Stomach (tissue), 9 donors: ENCODE measurements around the gene OBP2B. TPM values are rescaled to one million over a fixed set of nuclear protein-coding genes. Genes with fewer than 3 reads are reported as not detected.
A peak's percentile ranks its signal among the peaks of the same experiment; 100 is the strongest.
"Not testable (repeated sequence)": the region's sequence is repeated elsewhere in the genome, so short reads cannot be mapped to it uniquely, and the experiment has no call there.

Source experiments
- DNase-seq, 2 donors: peaks; one replicate each; pipeline versions ENCODE4 v3.0.0 to v3.0.0-alpha.2; 2013 to 2019
- H3K27ac ChIP-seq, 5 donors: fragments of 200-600 bp in 4 of 5; sonication (generic) in 4 of 5; one replicate each; pipeline ENCODE4 v1.5.1; 2013 to 2019; ENCODE audit warnings: mild to moderate bottlenecking in 1 of 5, moderate library complexity in 1 of 5
- H3K27me3 ChIP-seq, 3 donors: fragments of 200-600 bp; sonication (generic); one replicate each; pipeline ENCODE4 v1.5.1; 2017 to 2019; ENCODE audit warnings: mixed run types in 1 of 3
- H3K36me3 ChIP-seq, 4 donors: fragments of 200-600 bp; sonication (generic); 1 replicate in 3 of 4; 2 replicates in 1 of 4; pipeline ENCODE4 v1.5.1; 2016 to 2019
- H3K4me1 ChIP-seq, 4 donors: fragments of 200-600 bp; sonication (generic); one replicate each; pipeline ENCODE4 v1.5.1; 2016 to 2019
- H3K4me3 ChIP-seq, 4 donors: fragments of 200-600 bp; sonication (generic) in 3 of 4; one replicate each; pipeline ENCODE4 v1.5.1; 2016 to 2019; ENCODE audit warnings: mild to moderate bottlenecking in 1 of 4
- H3K9me3 ChIP-seq, 4 donors: fragments of 200-600 bp; sonication (generic); one replicate each; pipeline ENCODE4 v1.5.1; 2016 to 2019
- EP300 ChIP-seq: sonication (generic); formaldehyde crosslinking; IDR thresholded peaks from one replicate; pipeline ENCODE4 v1.6.1; 2017; ENCODE audit warnings: antibody characterized with exemption
- POLR2A ChIP-seq, 4 donors: fragments of 450-650 bp; IDR thresholded peaks; one replicate each; pipeline ENCODE4 v1.6.1; 2016; ENCODE audit warnings: antibody characterized with exemption in 4 of 4, control low read depth in 2 of 4, mild to moderate bottlenecking in 1 of 4, moderate library complexity in 1 of 4
- POLR2AphosphoS5 ChIP-seq, 3 donors: sonication (generic); formaldehyde crosslinking; IDR thresholded peaks; one replicate each; pipeline ENCODE4 v1.6.1; 2016; ENCODE audit warnings: antibody characterized with exemption in 3 of 3
- WGBS, 5 donors: extraction: QIAGEN DNeasy Blood & Tissue Kit in 3 of 5; methylation state at CpG; one replicate each; pipeline versions ENCODE4 v1.1.5 to v1.1.7; 2013 to 2018; 5-methylcytosine and 5-hydroxymethylcytosine counted together
- intact Hi-C: fragments of 100-400 bp; cut with DNase I; formaldehyde crosslinking; loops from one replicate; pipeline ENCODE4 v1.15.1; 2023; ENCODE audit warnings: low total_unique reads
- polyA plus RNA-seq, 3 donors: library from polyadenylated mRNA; stranded (reverse); fragments of 200-250 nt; gene quantifications; one replicate each; pipeline ENCODE4 v1.2.3, GENCODE V29; 2013
- total RNA-seq, 5 donors: library from RNA; depleted of rRNA; stranded (reverse); fragments of >200 nt; gene quantifications; one replicate each; pipeline versions ENCODE4 v1.1.0 to v1.2.3, GENCODE V29; 2014 to 2016
- TF ChIP-seq, protein P1 (sequence below), 7 experiments: fragments of 450-650 bp in 4 of 7; fragments of 200-600 bp in 3 of 7; sonication (generic) in 3 of 7; IDR thresholded peaks; one replicate each; pipeline ENCODE4 v1.5.1; 2016 to 2019; ENCODE audit warnings: antibody characterized with exemption in 7 of 7, control low read depth in 2 of 7, mild to moderate bottlenecking in 1 of 7
- donor health status: healthy with polysubstance abuse.
- donor health status: Bipolar disorder and iron deficiency.
- donor health status: healthy.

OBP2B gene
- total and polyA plus RNA-seq, 8 donors = not detected

DNA sequence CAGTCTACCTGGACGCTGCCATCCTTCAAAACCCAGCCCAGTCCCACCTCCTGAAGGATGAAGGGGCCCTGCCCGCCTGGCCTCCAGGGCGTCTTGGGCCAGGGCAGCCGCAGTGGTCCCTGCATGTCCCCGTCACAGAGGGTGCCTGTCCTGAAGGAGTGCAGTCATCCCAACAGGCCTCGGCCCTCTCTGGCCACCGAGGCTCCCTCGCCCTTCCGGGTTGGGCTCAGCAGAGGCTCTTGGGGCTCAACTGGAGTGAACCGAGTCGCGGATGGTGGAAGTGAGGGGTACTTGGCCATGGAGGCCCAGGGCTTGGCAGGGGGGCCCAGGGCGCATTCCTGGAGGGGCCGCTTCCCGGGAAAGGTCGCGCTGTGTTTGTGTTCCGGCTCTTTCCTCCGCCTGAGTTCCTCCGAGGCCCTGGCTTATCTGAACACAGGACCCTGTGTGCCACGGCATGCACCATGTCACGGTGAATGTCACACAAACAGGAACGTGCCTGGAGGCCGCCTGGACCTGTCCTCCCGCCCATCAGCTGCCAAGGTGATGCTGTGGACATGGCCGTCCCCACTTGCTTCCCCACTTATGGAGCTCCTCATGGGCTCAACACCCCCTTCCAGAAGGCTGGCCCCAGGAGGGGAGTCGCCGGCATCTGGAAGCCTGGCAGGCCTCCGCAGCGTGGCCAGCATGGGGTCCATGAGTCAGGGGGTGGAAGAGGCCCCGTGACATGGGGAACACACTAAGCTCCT, 25.7 kb upstream of the OBP2B start:
- H3K27ac ChIP-seq = no peak overlapping the region
- H3K36me3 ChIP-seq = no peaks in the 10 kb centered on the region
- no peak for TF ChIP-seq EP300
- TF ChIP-seq, protein P1, sequence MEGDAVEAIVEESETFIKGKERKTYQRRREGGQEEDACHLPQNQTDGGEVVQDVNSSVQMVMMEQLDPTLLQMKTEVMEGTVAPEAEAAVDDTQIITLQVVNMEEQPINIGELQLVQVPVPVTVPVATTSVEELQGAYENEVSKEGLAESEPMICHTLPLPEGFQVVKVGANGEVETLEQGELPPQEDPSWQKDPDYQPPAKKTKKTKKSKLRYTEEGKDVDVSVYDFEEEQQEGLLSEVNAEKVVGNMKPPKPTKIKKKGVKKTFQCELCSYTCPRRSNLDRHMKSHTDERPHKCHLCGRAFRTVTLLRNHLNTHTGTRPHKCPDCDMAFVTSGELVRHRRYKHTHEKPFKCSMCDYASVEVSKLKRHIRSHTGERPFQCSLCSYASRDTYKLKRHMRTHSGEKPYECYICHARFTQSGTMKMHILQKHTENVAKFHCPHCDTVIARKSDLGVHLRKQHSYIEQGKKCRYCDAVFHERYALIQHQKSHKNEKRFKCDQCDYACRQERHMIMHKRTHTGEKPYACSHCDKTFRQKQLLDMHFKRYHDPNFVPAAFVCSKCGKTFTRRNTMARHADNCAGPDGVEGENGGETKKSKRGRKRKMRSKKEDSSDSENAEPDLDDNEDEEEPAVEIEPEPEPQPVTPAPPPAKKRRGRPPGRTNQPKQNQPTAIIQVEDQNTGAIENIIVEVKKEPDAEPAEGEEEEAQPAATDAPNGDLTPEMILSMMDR (IDR thresholded peaks at IDR 0.05) = no peak
- TF ChIP-seq POLR2AphosphoS5 (IDR thresholded peaks at IDR 0.05) = no peak
- no peak for TF ChIP-seq POLR2A (IDR thresholded peaks at IDR 0.05)
- H3K4me3 ChIP-seq = no peak overlapping the region
- intact Hi-C loops = no loop called here
- peaks cover 0 to 23% (median 0%) of the 10 kb centered on the region in 3 donors for H3K27me3 ChIP-seq
- WGBS, 5 donors = 85 to 91% (median 89%) methylated on average over 21 to 31 of the region's 31 CpGs
- no peaks in the 10 kb centered on the region for H3K9me3 ChIP-seq
- peaks cover 14 to 21% (median 18%) of the 10 kb centered on the region in 4 donors for H3K4me1 ChIP-seq
- DNase-seq = no peak

DNA sequence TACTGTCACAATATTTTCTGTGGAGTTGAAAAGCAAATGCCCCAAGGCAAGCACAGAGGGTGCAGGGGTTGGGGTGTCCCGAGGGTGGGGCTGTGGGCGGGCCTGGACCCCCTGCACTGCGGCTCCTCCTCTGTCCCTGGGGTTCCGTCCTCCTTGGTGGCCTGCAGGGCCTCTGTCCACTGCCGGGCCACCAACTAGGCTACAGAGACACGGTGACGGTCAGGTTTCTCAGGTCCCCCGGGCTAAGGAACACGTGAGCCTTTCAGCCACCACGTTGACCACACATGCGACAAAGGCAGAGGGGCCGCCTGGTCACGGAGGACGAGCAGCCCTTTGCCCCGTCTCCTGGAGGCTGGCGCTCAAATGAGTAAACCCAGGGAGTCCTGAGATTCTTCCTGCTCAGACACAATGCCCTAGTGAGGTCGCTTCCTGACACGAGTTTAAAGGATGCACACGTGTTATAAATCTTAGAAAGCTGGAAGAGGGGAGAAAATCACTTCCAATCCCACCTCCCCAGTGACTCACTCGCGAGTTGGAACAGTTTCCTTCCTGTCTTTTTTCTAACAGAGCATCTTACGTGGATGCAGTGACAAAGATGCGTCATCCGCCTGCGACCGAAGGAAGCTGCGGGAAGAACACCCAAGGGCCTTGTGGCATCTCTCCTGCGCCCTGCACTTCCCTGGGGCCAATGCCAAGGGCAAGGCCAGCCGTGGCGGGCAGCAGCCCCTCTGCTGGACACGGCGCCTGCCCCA, 24.8 kb upstream of the OBP2B start:
- no peak for DNase-seq
- WGBS, 5 donors = 78 to 83% (median 81%) methylated on average over 30 to 32 of the region's 32 CpGs
- H3K27ac ChIP-seq = no peak overlapping the region
- TF ChIP-seq POLR2AphosphoS5 (IDR thresholded peaks at IDR 0.05) (no peak), POLR2A (IDR thresholded peaks at IDR 0.05) (no peak), EP300 (no peak)
- TF ChIP-seq, protein P1 (IDR thresholded peaks at IDR 0.05) = no peak
- H3K9me3 ChIP-seq = no peaks in the 10 kb centered on the region
- intact Hi-C loops = no loop called here
- peaks cover 0 to 14% (median 0%) of the 10 kb centered on the region in 3 donors for H3K27me3 ChIP-seq
- H3K4me1 ChIP-seq = peaks cover 8 to 12% (median 11%) of the 10 kb centered on the region in 4 donors
- H3K36me3 ChIP-seq = no peaks in the 10 kb centered on the region
- H3K4me3 ChIP-seq = no peak overlapping the region

DNA sequence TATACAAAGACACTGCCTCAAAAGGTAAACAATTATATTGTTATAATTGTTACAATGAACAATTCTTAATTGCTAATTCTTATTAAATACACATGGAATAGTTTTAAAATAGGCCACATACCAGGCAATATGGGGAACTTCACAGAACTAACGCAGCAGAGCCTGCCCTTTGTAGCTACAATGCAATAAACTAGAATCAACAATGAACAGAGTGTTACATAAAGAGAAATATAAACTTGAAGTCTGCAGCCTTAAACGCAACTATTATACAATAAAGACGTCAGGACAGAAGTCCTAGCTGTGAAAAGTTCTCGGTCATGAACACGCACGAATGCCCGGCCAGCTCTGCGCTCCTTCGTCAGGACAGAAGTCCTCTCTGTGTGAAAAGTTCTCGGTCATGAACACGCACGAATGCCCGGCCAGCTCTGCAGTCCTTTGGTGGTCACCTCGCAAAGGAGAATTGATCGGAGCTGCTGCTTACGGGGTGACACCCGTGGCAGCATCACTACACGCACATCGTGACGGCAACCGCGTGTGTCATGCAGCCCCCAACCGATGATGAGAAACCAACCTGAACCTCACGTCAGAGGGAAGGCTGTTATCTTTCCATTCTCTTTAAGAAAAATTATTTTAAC, 23.0 kb upstream of the OBP2B start:
- H3K9me3 ChIP-seq, H3K36me3 ChIP-seq, intact Hi-C loops, H3K4me1 ChIP-seq, H3K4me3 ChIP-seq, H3K27ac ChIP-seq, DNase-seq: not testable (repeated sequence)
- WGBS, 5 donors = 81 to 83% (median 82%) methylated on average over 24 of the region's 24 CpGs
- peaks cover 0 to 16% (median 0%) of the 10 kb centered on the region in 3 donors for H3K27me3 ChIP-seq

DNA sequence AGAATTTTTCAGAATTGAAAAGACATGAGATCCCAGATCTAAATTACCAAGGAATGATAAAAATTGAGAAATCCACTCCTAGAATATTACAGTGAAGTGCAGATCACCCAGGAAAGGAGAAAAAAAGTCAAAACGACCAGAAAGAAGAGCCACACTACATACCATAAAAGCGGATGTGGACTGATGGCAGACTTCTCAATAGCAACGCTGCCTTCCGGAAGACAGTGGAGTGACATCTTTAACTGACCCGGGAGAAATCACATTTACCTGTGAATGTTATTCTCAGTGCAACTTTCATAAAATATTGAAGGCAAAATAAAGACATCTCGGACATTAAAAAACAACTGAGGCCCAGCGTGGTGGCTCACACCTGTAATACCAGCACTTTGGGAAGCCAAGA, 21.5 kb upstream of the OBP2B start:
- 87 to 94% (median 91%) methylated on average over 7 of the region's 7 CpGs for WGBS, 5 donors
- DNase-seq, H3K36me3 ChIP-seq: not testable (repeated sequence)

DNA sequence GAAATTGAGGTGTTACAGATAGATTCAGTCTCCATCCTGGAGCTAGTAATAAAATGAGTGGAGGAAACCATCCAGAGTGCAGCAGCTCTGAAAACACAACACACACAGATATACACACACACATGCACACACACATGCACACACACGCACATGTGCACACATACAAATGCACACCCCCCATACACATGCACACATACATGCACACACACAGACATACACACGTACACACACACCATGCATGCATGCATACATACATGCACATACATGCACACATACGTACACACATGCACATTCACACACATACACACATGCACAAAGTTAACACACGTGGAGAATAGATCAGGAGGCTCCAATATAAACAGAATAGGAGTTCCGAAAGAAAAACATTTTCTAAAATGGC, 21.0 kb upstream of the OBP2B start:
- Histone ChIP-seq H3K27me3 (peaks cover 0 to 29% (median 0%) of the 10 kb centered on the region in 3 donors), H3K9me3 (no peaks in the 10 kb centered on the region), H3K4me3 (no peak overlapping the region), H3K27ac (no peak overlapping the region), H3K4me1 (no peaks in the 10 kb centered on the region), H3K36me3 (no peaks in the 10 kb centered on the region)
- intact Hi-C loops = no loop called here
- no peak for DNase-seq
- 83 to 90% (median 87%) methylated on average over 5 of the region's 5 CpGs for WGBS, 5 donors
- TF ChIP-seq, protein P1 (IDR thresholded peaks at IDR 0.05) = no peak
- TF ChIP-seq EP300 (no peak), POLR2AphosphoS5 (IDR thresholded peaks at IDR 0.05) (no peak), POLR2A (IDR thresholded peaks at IDR 0.05) (no peak)

More for the DNA sequence above, 21.5 kb upstream of the OBP2B start:
- H3K27me3 ChIP-seq = peaks cover 0 to 28% (median 0%) of the 10 kb centered on the region in 3 donors
- H3K4me1 ChIP-seq, H3K4me3 ChIP-seq, H3K27ac ChIP-seq, intact Hi-C loops, H3K9me3 ChIP-seq: not testable (repeated sequence)

DNA sequence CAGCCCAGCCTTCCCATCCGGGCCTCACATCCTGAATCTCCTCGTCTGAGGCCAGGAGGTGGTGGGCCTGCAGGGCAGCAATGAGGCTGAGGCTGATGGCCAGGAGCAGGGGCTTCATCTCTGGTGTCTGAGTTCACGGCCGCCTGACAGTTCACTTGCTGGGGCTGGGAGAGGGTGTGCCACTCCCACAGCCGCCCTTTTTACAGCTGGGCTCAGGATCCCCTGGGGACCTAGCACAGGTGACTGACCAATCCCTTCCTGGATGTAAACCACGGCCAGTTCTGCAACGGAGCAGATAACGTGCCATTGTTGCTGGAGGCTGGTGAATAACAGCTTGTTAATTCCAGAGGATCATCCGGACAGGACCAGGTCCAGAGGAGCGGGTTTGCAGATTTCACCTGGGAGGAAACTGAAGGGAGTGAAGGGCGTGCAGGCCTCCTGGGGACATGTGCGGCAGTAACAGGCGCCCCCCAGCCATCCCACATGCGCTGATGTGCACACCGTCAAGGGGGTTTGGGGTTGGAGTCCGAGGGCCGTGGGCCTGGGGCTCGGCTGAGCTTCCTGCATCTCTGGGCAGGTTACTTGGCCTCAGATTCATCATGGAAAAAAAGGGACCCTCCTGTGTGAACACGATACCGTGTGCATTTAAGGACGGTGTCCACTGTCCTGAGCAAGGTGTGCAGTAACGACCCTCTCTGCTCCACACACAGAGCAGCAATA, 19.6 kb upstream of the OBP2B start:
- H3K36me3 ChIP-seq, H3K9me3 ChIP-seq, H3K27ac ChIP-seq, H3K4me1 ChIP-seq, intact Hi-C loops, DNase-seq, H3K4me3 ChIP-seq: not testable (repeated sequence)
- WGBS, 5 donors = 78 to 83% (median 81%) methylated on average over 14 to 22 of the region's 22 CpGs
- peaks cover 0 to 39% (median 0%) of the 10 kb centered on the region in 3 donors for H3K27me3 ChIP-seq

DNA sequence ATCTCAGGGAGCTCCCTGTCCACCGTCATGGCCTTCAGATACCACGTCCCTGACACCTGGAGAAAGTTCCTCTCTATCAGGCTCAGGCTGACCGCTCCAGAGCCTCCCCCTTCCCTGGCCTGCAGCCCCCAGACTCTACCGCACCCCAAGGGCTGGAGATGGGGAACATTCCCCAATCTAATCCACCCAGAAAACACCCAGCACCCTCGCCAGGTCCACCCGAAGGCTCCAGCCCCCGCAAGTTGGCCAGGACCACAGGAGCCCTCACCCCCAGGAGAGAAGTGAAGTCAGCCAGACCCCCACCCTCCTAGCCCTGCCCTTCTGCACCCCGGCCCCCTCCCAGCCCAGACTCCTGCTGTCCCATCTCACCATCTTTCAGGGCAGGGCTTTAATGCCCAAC, 18.9 kb upstream of the OBP2B start:
- H3K9me3 ChIP-seq, H3K36me3 ChIP-seq, H3K27ac ChIP-seq, H3K4me3 ChIP-seq, H3K4me1 ChIP-seq, intact Hi-C loops: not testable (repeated sequence)
- 70 to 90% (median 83%) methylated on average over 4 to 8 of the region's 8 CpGs for WGBS, 5 donors
- peaks cover 0 to 46% (median 0%) of the 10 kb centered on the region in 3 donors for H3K27me3 ChIP-seq
- peak in 1 of 2 donors; percentile 11 for DNase-seq
